ENCODE measurements around the gene ACER3.
"Not testable (repeated sequence)": the region's sequence is repeated elsewhere in the genome, so short reads cannot be mapped to it uniquely, and the experiment has no call there.

ACER3 gene

GRCh38 chr11:77042111-77042726 lies 181.5 kb downstream of the ACER3 start:
- DNase-seq = no peak

GRCh38 chr11:77044356-77044755 lies 183.6 kb downstream of the ACER3 start:
- no peak for DNase-seq

GRCh38 chr11:77044886-77045285 lies 184.2 kb downstream of the ACER3 start:
- DNase-seq = no peak

GRCh38 chr11:77046060-77046501 lies 185.4 kb downstream of the ACER3 start:
- DNase-seq = peak; percentile 52 to 68

- DNase-seq = peak; percentile 92 to 97
These were observed 186.5 kb downstream of the ACER3 start for GRCh38 chr11:77047007-77047927.

GRCh38 chr11:77047928-77048446 lies 187.3 kb downstream of the ACER3 start:
- not testable (repeated sequence) for DNase-seq

- DNase-seq = no peak
These were observed 188.3 kb downstream of the ACER3 start for GRCh38 chr11:77049026-77049425.

GRCh38 chr11:77051511-77051910 lies 190.8 kb downstream of the ACER3 start:
- DNase-seq = no peak

GRCh38 chr11:77052518-77052917 lies 191.8 kb downstream of the ACER3 start:
- no peak for DNase-seq

GRCh38 chr11:77053217-77054015 lies 192.7 kb downstream of the ACER3 start:
- no peak for DNase-seq

- DNase-seq = no peak
These were observed 193.4 kb downstream of the ACER3 start for GRCh38 chr11:77054084-77054483.

- DNase-seq = no peak
These were observed 194.4 kb downstream of the ACER3 start for GRCh38 chr11:77055101-77055561.

- no peak for DNase-seq
These were observed 195.2 kb downstream of the ACER3 start for GRCh38 chr11:77055913-77056312.

GRCh38 chr11:77056814-77057402 lies 196.2 kb downstream of the ACER3 start:
- no peak for DNase-seq

- no peak for DNase-seq
These were observed 197.3 kb downstream of the ACER3 start for GRCh38 chr11:77057938-77058474.

GRCh38 chr11:77058900-77059299 lies 198.2 kb downstream of the ACER3 start:
- no peak for DNase-seq

- no peak for DNase-seq
These were observed 199.1 kb downstream of the ACER3 start for GRCh38 chr11:77059806-77060205.

GRCh38 chr11:77060234-77060633 lies 199.5 kb downstream of the ACER3 start:
- DNase-seq = no peak

GRCh38 chr11:77061258-77061657 lies 200.5 kb downstream of the ACER3 start:
- not testable (repeated sequence) for DNase-seq

- no peak for DNase-seq
These were observed 202.2 kb downstream of the ACER3 start for GRCh38 chr11:77062924-77063323.

- no peak for DNase-seq
These were observed 202.7 kb downstream of the ACER3 start for GRCh38 chr11:77063407-77063806.

GRCh38 chr11:77063861-77064260 lies 203.1 kb downstream of the ACER3 start:
- DNase-seq = no peak

All from CD4-positive, alpha-beta T cell treated with Interferon alpha-2 for 1 hour (primary cell).